ENCODE results near the gene CCDC33. TPM values are rescaled to one million over a fixed set of nuclear protein-coding genes. Genes with fewer than 3 reads are reported as not detected.

CCDC33 gene
- total RNA-seq, 1 donor from 2014 or later = 0.52 TPM

- H3K27me3 ChIP-seq (ENCODE audit: control insufficient read depth in 3 of 3, insufficient read depth in 3 of 3, low read length in 3 of 3) = peaks cover 18 to 25% (median 23%) of the 10 kb centered on the region in 3 donors
- H3K4me1 ChIP-seq (ENCODE audit: control insufficient read depth in 3 of 3, insufficient read depth in 3 of 3, low read length in 3 of 3) = peaks cover 11 to 12% (median 11%) of the 10 kb centered on the region in 3 donors
- H3K27ac ChIP-seq (ENCODE audit: low read depth, low read length) = no peak overlapping the region
- H3K4me3 ChIP-seq (ENCODE audit: low read length in 3 of 3) = peak overlapping the region in 1 of 3 donors; percentile 29
- H3K9ac ChIP-seq (ENCODE audit: low read depth in 1 of 3, low read length in 3 of 3) = peak overlapping the region in 1 of 3 donors; percentile 33
- H3K36me3 ChIP-seq (ENCODE audit: control insufficient read depth in 3 of 3, insufficient read depth in 3 of 3, low read length in 3 of 3) = no peaks in the 10 kb centered on the region
- H3K9me3 ChIP-seq (ENCODE audit: control insufficient read depth in 3 of 3, low read length in 3 of 3) = no peaks in the 10 kb centered on the region
These were observed 7.4 kb upstream of the CCDC33 start for GRCh38 chr15:74228723-74229081.

GRCh38 chr15:74229686-74230085 is 6.4 kb upstream of the CCDC33 start:
- Histone ChIP-seq H3K9me3 (ENCODE audit: control insufficient read depth in 3 of 3, low read length in 3 of 3) (no peaks in the 10 kb centered on the region), H3K27me3 (ENCODE audit: control insufficient read depth in 3 of 3, insufficient read depth in 3 of 3, low read length in 3 of 3) (peaks cover 9 to 22% (median 21%) of the 10 kb centered on the region in 3 donors), H3K27ac (ENCODE audit: low read depth, low read length) (no peak overlapping the region), H3K4me1 (ENCODE audit: control insufficient read depth in 3 of 3, insufficient read depth in 3 of 3, low read length in 3 of 3) (peaks cover 11 to 12% (median 11%) of the 10 kb centered on the region in 3 donors), H3K4me3 (ENCODE audit: low read length in 3 of 3) (no peak overlapping the region), H3K9ac (ENCODE audit: low read depth in 1 of 3, low read length in 3 of 3) (no peak overlapping the region), H3K36me3 (ENCODE audit: control insufficient read depth in 3 of 3, insufficient read depth in 3 of 3, low read length in 3 of 3) (no peaks in the 10 kb centered on the region)

GRCh38 chr15:74231475-74231874 is 4.7 kb upstream of the CCDC33 start:
- Histone ChIP-seq H3K9ac (ENCODE audit: low read depth in 1 of 3, low read length in 3 of 3) (no peak overlapping the region), H3K9me3 (ENCODE audit: control insufficient read depth in 3 of 3, low read length in 3 of 3) (no peaks in the 10 kb centered on the region), H3K36me3 (ENCODE audit: control insufficient read depth in 3 of 3, insufficient read depth in 3 of 3, low read length in 3 of 3) (no peaks in the 10 kb centered on the region), H3K4me3 (ENCODE audit: low read length in 3 of 3) (no peak overlapping the region), H3K27ac (ENCODE audit: low read depth, low read length) (no peak overlapping the region), H3K4me1 (ENCODE audit: control insufficient read depth in 3 of 3, insufficient read depth in 3 of 3, low read length in 3 of 3) (peaks cover 11 to 12% (median 11%) of the 10 kb centered on the region in 3 donors), H3K27me3 (ENCODE audit: control insufficient read depth in 3 of 3, insufficient read depth in 3 of 3, low read length in 3 of 3) (peaks cover 9 to 17% (median 17%) of the 10 kb centered on the region in 3 donors)

GRCh38 chr15:74233373-74233772 is 2.8 kb upstream of the CCDC33 start:
- Histone ChIP-seq H3K36me3 (ENCODE audit: control insufficient read depth in 3 of 3, insufficient read depth in 3 of 3, low read length in 3 of 3) (no peaks in the 10 kb centered on the region), H3K9me3 (ENCODE audit: control insufficient read depth in 3 of 3, low read length in 3 of 3) (no peaks in the 10 kb centered on the region), H3K9ac (ENCODE audit: low read depth in 1 of 3, low read length in 3 of 3) (no peak overlapping the region), H3K27me3 (ENCODE audit: control insufficient read depth in 3 of 3, insufficient read depth in 3 of 3, low read length in 3 of 3) (peaks cover 3 to 14% (median 8%) of the 10 kb centered on the region in 3 donors), H3K27ac (ENCODE audit: low read depth, low read length) (no peak overlapping the region), H3K4me3 (ENCODE audit: low read length in 3 of 3) (no peak overlapping the region), H3K4me1 (ENCODE audit: control insufficient read depth in 3 of 3, insufficient read depth in 3 of 3, low read length in 3 of 3) (peaks cover 5 to 9% (median 7%) of the 10 kb centered on the region in 3 donors)

GRCh38 chr15:74233851-74234597 is 2.1 kb upstream of the CCDC33 start:
- Histone ChIP-seq H3K36me3 (ENCODE audit: control insufficient read depth in 3 of 3, insufficient read depth in 3 of 3, low read length in 3 of 3) (no peaks in the 10 kb centered on the region), H3K9ac (ENCODE audit: low read depth in 1 of 3, low read length in 3 of 3) (no peak overlapping the region), H3K27me3 (ENCODE audit: control insufficient read depth in 3 of 3, insufficient read depth in 3 of 3, low read length in 3 of 3) (peaks cover 3 to 10% (median 8%) of the 10 kb centered on the region in 3 donors), H3K9me3 (ENCODE audit: control insufficient read depth in 3 of 3, low read length in 3 of 3) (no peaks in the 10 kb centered on the region), H3K4me1 (ENCODE audit: control insufficient read depth in 3 of 3, insufficient read depth in 3 of 3, low read length in 3 of 3) (peaks cover 0 to 3% (median under 1%) of the 10 kb centered on the region in 3 donors), H3K4me3 (ENCODE audit: low read length in 3 of 3) (no peak overlapping the region), H3K27ac (ENCODE audit: low read depth, low read length) (no peak overlapping the region)

- Histone ChIP-seq H3K4me3 (ENCODE audit: low read length in 3 of 3) (no peak overlapping the region), H3K27me3 (ENCODE audit: control insufficient read depth in 3 of 3, insufficient read depth in 3 of 3, low read length in 3 of 3) (peaks cover 3 to 8% (median 8%) of the 10 kb centered on the region in 3 donors), H3K27ac (ENCODE audit: low read depth, low read length) (no peak overlapping the region), H3K9ac (ENCODE audit: low read depth in 1 of 3, low read length in 3 of 3) (no peak overlapping the region), H3K4me1 (ENCODE audit: control insufficient read depth in 3 of 3, insufficient read depth in 3 of 3, low read length in 3 of 3) (peaks cover 2 to 7% (median 4%) of the 10 kb centered on the region in 3 donors), H3K9me3 (ENCODE audit: control insufficient read depth in 3 of 3, low read length in 3 of 3) (no peaks in the 10 kb centered on the region), H3K36me3 (ENCODE audit: control insufficient read depth in 3 of 3, insufficient read depth in 3 of 3, low read length in 3 of 3) (no peaks in the 10 kb centered on the region)
These were observed 1.6 kb upstream of the CCDC33 start for GRCh38 chr15:74234598-74234875.

GRCh38 chr15:74239051-74239705 is 3.1 kb downstream of the CCDC33 start:
- H3K27me3 ChIP-seq (ENCODE audit: control insufficient read depth in 3 of 3, insufficient read depth in 3 of 3, low read length in 3 of 3) = peaks cover 0 to 3% (median 0%) of the 10 kb centered on the region in 3 donors
- H3K4me1 ChIP-seq (ENCODE audit: control insufficient read depth in 3 of 3, insufficient read depth in 3 of 3, low read length in 3 of 3) = peaks cover 16 to 36% (median 33%) of the 10 kb centered on the region in 3 donors
- no peak overlapping the region for H3K27ac ChIP-seq (ENCODE audit: low read depth, low read length)

GRCh38 chr15:74240002-74240568 is 4.0 kb downstream of the CCDC33 start:
- Histone ChIP-seq H3K27me3 (ENCODE audit: control insufficient read depth in 3 of 3, insufficient read depth in 3 of 3, low read length in 3 of 3) (peaks cover 2 to 9% (median 7%) of the 10 kb centered on the region in 3 donors), H3K9me3 (ENCODE audit: control insufficient read depth in 3 of 3, low read length in 3 of 3) (no peaks in the 10 kb centered on the region), H3K27ac (ENCODE audit: low read depth, low read length) (peak overlapping the region; percentile 21), H3K9ac (ENCODE audit: low read depth in 1 of 3, low read length in 3 of 3) (peak overlapping the region in 1 of 3 donors; percentile 40), H3K4me1 (ENCODE audit: control insufficient read depth in 3 of 3, insufficient read depth in 3 of 3, low read length in 3 of 3) (peaks cover 16 to 40% (median 37%) of the 10 kb centered on the region in 3 donors), H3K36me3 (ENCODE audit: control insufficient read depth in 3 of 3, insufficient read depth in 3 of 3, low read length in 3 of 3) (no peaks in the 10 kb centered on the region), H3K4me3 (ENCODE audit: low read length in 3 of 3) (no peak overlapping the region)

More at GRCh38 chr15:74239051-74239705, 3.1 kb downstream of the CCDC33 start:
- Histone ChIP-seq H3K9ac (ENCODE audit: low read depth in 1 of 3, low read length in 3 of 3) (peak overlapping the region in 1 of 3 donors; percentile 62), H3K4me3 (ENCODE audit: low read length in 3 of 3) (no peak overlapping the region), H3K9me3 (ENCODE audit: control insufficient read depth in 3 of 3, low read length in 3 of 3) (no peaks in the 10 kb centered on the region), H3K36me3 (ENCODE audit: control insufficient read depth in 3 of 3, insufficient read depth in 3 of 3, low read length in 3 of 3) (no peaks in the 10 kb centered on the region)

- Histone ChIP-seq H3K9ac (ENCODE audit: low read depth in 1 of 3, low read length in 3 of 3) (no peak overlapping the region), H3K27ac (ENCODE audit: low read depth, low read length) (no peak overlapping the region), H3K9me3 (ENCODE audit: control insufficient read depth in 3 of 3, low read length in 3 of 3) (no peaks in the 10 kb centered on the region), H3K4me3 (ENCODE audit: low read length in 3 of 3) (no peak overlapping the region), H3K36me3 (ENCODE audit: control insufficient read depth in 3 of 3, insufficient read depth in 3 of 3, low read length in 3 of 3) (no peaks in the 10 kb centered on the region), H3K4me1 (ENCODE audit: control insufficient read depth in 3 of 3, insufficient read depth in 3 of 3, low read length in 3 of 3) (peaks cover 16 to 43% (median 39%) of the 10 kb centered on the region in 3 donors), H3K27me3 (ENCODE audit: control insufficient read depth in 3 of 3, insufficient read depth in 3 of 3, low read length in 3 of 3) (peaks cover 6 to 12% (median 7%) of the 10 kb centered on the region in 3 donors)
These were observed 4.9 kb downstream of the CCDC33 start for GRCh38 chr15:74240897-74241614.
